Measurements from ENCODE around the gene MVP. TPM values are rescaled to one million over a fixed set of nuclear protein-coding genes. Genes with fewer than 3 reads are reported as not detected.

The MVP gene
- total RNA-seq, 1 experiment from 2014 or later, result 72.5 TPM

- H3K27me3 Mint-ChIP-seq (ENCODE audit: insufficient read depth, unreplicated experiment), result no peaks in the 10 kb centered on the region
- H3K4me3 ChIP-seq (ENCODE audit: low read depth, low read length), result peak overlapping the region; percentile 73
- ChIA-PET CTCF (interaction anchor here (0.7 to 1.6 kb wide), 2 partner anchors 18 to 37 kb away, joined by 3 to 5 read pairs; no protein-coding TSS in a partner anchor), POLR2A (interaction anchor here (0.7 to 1.0 kb wide), 3 partner anchors 18 to 162 kb away, joined by 3 to 5 read pairs (median 3); partner anchors contain the start of genes KIF22 and TAOK2)
- no peaks in the 10 kb centered on the region for H3K27me3 ChIP-seq (replicated peaks; ENCODE audit: control insufficient read depth, insufficient read depth, low read length)
- peaks cover 27% of the 10 kb centered on the region for H3K4me1 ChIP-seq
- peaks cover 37% of the 10 kb centered on the region for H3K4me1 Mint-ChIP-seq (ENCODE audit: low read depth, unreplicated experiment)
- H3K27ac Mint-ChIP-seq (ENCODE audit: unreplicated experiment), result peak overlapping the region; percentile 93
- H3K36me3 Mint-ChIP-seq (ENCODE audit: insufficient read depth, unreplicated experiment), result peaks cover 62% of the 10 kb centered on the region
- H3K9me3 ChIP-seq, result no peaks in the 10 kb centered on the region
- TF ChIP-seq CTCF (IDR thresholded peaks at IDR 0.05; ENCODE audit: insufficient read depth in 1 of 2, low read depth in 1 of 2, low read length in 1 of 2, severe bottlenecking in 1 of 2, unreplicated experiment in 1 of 2), result no peak
- peak overlapping the region; percentile 94 for H3K4me3 Mint-ChIP-seq (ENCODE audit: unreplicated experiment)
- peak; percentile 96 for DNase-seq
- H3K9me3 Mint-ChIP-seq (ENCODE audit: unreplicated experiment), result no peaks in the 10 kb centered on the region
- H3K36me3 ChIP-seq (ENCODE audit: control insufficient read depth, insufficient read depth, low read length), result peaks cover 7% of the 10 kb centered on the region; the same call in 1 of the 2 replicates
- no TSS peak for BruUV-seq (replicated peaks)
- intact Hi-C loops (cut with micrococcal nuclease; ENCODE audit: unreplicated experiment), result loop anchor here (10.0 kb wide), 1 partner anchor 183 kb away; the partner anchor contains the start of genes HIRIP3 and INO80E
These were observed 8.9 kb upstream of the MVP start for GRCh38 chr16:29811170-29811895.

DNA sequence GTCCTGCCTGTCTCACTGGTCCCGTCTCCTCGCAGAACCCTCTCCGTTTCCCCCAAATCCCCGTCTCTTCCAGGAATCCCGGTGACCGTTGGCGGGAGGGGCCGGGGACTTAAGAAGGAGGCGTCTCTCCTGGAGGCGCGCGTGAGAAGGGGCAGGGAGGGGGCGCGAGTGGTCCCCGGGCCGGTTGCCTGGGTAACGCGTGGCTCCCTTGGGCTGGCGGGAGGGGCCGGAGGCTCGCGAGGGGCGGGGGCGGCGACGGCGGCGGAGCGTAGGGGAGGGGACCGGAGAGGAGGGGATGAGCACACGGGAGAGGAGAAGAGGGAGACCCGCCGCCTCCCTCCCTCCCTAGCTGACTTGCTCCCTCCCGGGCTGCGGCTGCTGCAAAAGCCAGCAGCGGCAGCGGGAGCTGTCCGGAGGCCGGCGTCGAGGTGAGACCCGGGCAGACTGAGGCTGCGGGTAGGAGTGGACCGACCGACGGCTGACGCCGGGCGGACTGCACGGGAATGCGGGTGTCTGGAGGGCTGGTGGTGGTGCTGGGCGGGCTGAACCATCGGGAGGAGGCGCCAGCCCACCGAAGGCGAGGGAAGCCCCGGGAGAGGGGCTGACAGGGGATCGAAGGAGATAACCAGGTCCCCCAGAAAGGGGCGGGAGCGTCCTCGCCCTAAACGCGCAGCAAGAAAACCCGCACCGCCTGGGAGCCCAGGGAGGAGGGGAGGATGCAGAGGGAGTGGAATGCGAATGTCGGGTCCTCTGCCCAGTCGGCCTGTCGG is 8.2 kb upstream of the MVP start, which contains the start of gene PRRT2:
TSS of gene PRRT2 (plus strand) at position 298 of the 770 bp plus-strand sequence. CDS start 862 bp downstream, outside the sequence.
- Mint-ChIP-seq H3K9me3 (ENCODE audit: unreplicated experiment) (no peaks in the 10 kb centered on the region), H3K36me3 (ENCODE audit: insufficient read depth, unreplicated experiment) (peaks cover 68% of the 10 kb centered on the region), H3K4me1 (ENCODE audit: low read depth, unreplicated experiment) (peaks cover 37% of the 10 kb centered on the region), H3K27ac (ENCODE audit: unreplicated experiment) (peak within 1 kb of the TSS; percentile 93), H3K4me3 (ENCODE audit: unreplicated experiment) (peak within 1 kb of the TSS; percentile 94), H3K27me3 (ENCODE audit: insufficient read depth, unreplicated experiment) (no peaks in the 10 kb centered on the region)
- no TSS peak for BruUV-seq (replicated peaks)
- no peaks in the 10 kb centered on the region for H3K27me3 ChIP-seq (replicated peaks; ENCODE audit: control insufficient read depth, insufficient read depth, low read length)
- intact Hi-C loops (cut with micrococcal nuclease; ENCODE audit: unreplicated experiment), result loop anchor here (10.0 kb wide), 1 partner anchor 183 kb away; the partner anchor contains the start of genes HIRIP3 and INO80E
- peaks cover 27% of the 10 kb centered on the region for H3K4me1 ChIP-seq
- no peaks in the 10 kb centered on the region for H3K9me3 ChIP-seq
- H3K4me3 ChIP-seq (ENCODE audit: low read depth, low read length), result peak within 1 kb of the TSS; percentile 73
- TF ChIP-seq CTCF (IDR thresholded peaks at IDR 0.05; ENCODE audit: insufficient read depth in 1 of 2, low read depth in 1 of 2, low read length in 1 of 2, severe bottlenecking in 1 of 2, unreplicated experiment in 1 of 2), result no peak
- ChIA-PET POLR2A (interaction anchor here (0.7 to 1.0 kb wide), 3 partner anchors 17 to 161 kb away, joined by 3 to 5 read pairs (median 3); partner anchors contain the start of genes KIF22 and TAOK2), CTCF (interaction anchor here (0.7 to 1.6 kb wide), 2 partner anchors 17 to 36 kb away, joined by 3 to 5 read pairs; no protein-coding TSS in a partner anchor)
- peaks cover 7% of the 10 kb centered on the region; the same call in 1 of the 2 replicates for H3K36me3 ChIP-seq (ENCODE audit: control insufficient read depth, insufficient read depth, low read length)
- DNase-seq, result peak; percentile 66
